Activated CD8-positive, alpha-beta T cell treated with anti-CD3 and anti-CD28 coated beads, Interleukin-2, amount 10 ng/mL, durations not matched to agents 7 days and 5 days (primary cell): ENCODE data around the gene PPM1B. TPM values are rescaled to one million over a fixed set of nuclear protein-coding genes. Genes with fewer than 3 reads are reported as not detected.
"Not testable (repeated sequence)": the region's sequence is repeated elsewhere in the genome, so short reads cannot be mapped to it uniquely, and the experiment has no call there.

Experiments used
- ATAC-seq: fragments of 150-1000 bp; cut with Tn5 transposase; one replicate; pipeline ENCODE4 v1.10.0; 2021; ENCODE audit warnings: moderate library complexity
- CTCF ChIA-PET: fragments of 350-600 bp; sonication (Branson Sonifier 250); formaldehyde crosslinking; loops from one replicate; lab custom pipeline; 2021; ENCODE audit warnings: antibody characterized with exemption; lab: Charles Lee
- POLR2A ChIA-PET: fragments of 350-600 bp; sonication (Branson Sonifier 250); formaldehyde crosslinking; loops from one replicate; lab custom pipeline; 2021; ENCODE audit warnings: antibody characterized with exemption; lab: Charles Lee
- DNase-seq: peaks from one replicate; pipeline ENCODE4 v3.0.0-alpha.2; 2020
- H3K27ac Mint-ChIP-seq: one replicate; pipeline ENCODE4 v1.8.0; 2021; ENCODE audit warnings: mild to moderate bottlenecking, mixed read lengths
- H3K27me3 Mint-ChIP-seq: one replicate; pipeline ENCODE4 v1.8.0; 2021; ENCODE audit warnings: low read depth, mixed read lengths
- H3K36me3 Mint-ChIP-seq: one replicate; pipeline ENCODE4 v1.8.0; 2021; ENCODE audit warnings: low read depth, mixed read lengths
- H3K4me1 Mint-ChIP-seq: one replicate; pipeline ENCODE4 v1.8.0; 2021; ENCODE audit warnings: low read depth, mixed read lengths
- H3K4me3 Mint-ChIP-seq: one replicate; pipeline ENCODE4 v1.8.0; 2021; ENCODE audit warnings: mild to moderate bottlenecking, mixed read lengths
- H3K9me3 Mint-ChIP-seq: one replicate; pipeline ENCODE4 v1.8.0; 2022; ENCODE audit warnings: mixed read lengths; ENCODE audit not compliant: insufficient read depth
- total RNA-seq, 2 experiments: library from RNA; stranded (reverse); gene quantifications; one replicate each; pipeline ENCODE4 v1.2.3, GENCODE V29; 2021

The PPM1B gene
- total RNA-seq, 2 experiments from 2014 or later = 48.6 to 50.3 TPM

- no peak overlapping the region for H3K27ac Mint-ChIP-seq
- H3K36me3 Mint-ChIP-seq = peaks cover 9% of the 10 kb centered on the region
- POLR2A ChIA-PET = no interaction called here
- DNase-seq (no peak), ATAC-seq (no peak)
- peaks cover 8% of the 10 kb centered on the region for H3K4me1 Mint-ChIP-seq
- CTCF ChIA-PET = no interaction called here
- no peaks in the 10 kb centered on the region for H3K27me3 Mint-ChIP-seq
- H3K9me3 Mint-ChIP-seq = no peaks in the 10 kb centered on the region
- no peak overlapping the region for H3K4me3 Mint-ChIP-seq
Measured at GRCh38 chr2:44164617-44165016, 4.1 kb upstream of the PPM1B start.

- peaks cover 15% of the 10 kb centered on the region for H3K36me3 Mint-ChIP-seq
- DNase-seq (no peak), ATAC-seq (no peak)
- CTCF ChIA-PET = no interaction called here
- H3K4me3 Mint-ChIP-seq = no peak overlapping the region
- no peak overlapping the region for H3K27ac Mint-ChIP-seq
- no peaks in the 10 kb centered on the region for H3K9me3 Mint-ChIP-seq
- no peaks in the 10 kb centered on the region for H3K27me3 Mint-ChIP-seq
- POLR2A ChIA-PET = no interaction called here
- H3K4me1 Mint-ChIP-seq = peaks cover 12% of the 10 kb centered on the region
Measured at GRCh38 chr2:44166096-44166495, 2.6 kb upstream of the PPM1B start.

GRCh38 chr2:44167311-44167907 is 1.3 kb upstream of the PPM1B start:
- Mint-ChIP-seq H3K4me1 (peaks cover 17% of the 10 kb centered on the region), H3K27ac (peak overlapping the region; percentile 98), H3K27me3 (no peaks in the 10 kb centered on the region), H3K9me3 (no peaks in the 10 kb centered on the region), H3K4me3 (peak overlapping the region; percentile 96), H3K36me3 (peaks cover 18% of the 10 kb centered on the region)
- ATAC-seq (no peak), DNase-seq (no peak)
- ChIA-PET CTCF (no interaction called here), POLR2A (interaction anchor here (1.1 to 1.5 kb wide), 5 partner anchors 12 to 194 kb away, joined by 3 to 10 read pairs (median 4); partner anchors contain the start of genes CAMKMT and PREPL)

- H3K36me3 Mint-ChIP-seq = peaks cover 23% of the 10 kb centered on the region
- DNase-seq (peak; percentile 99), ATAC-seq (peak; percentile 88)
- CTCF ChIA-PET = interaction anchor here (1.4 kb wide), 1 partner anchor 9 kb away, joined by 3 read pairs; no protein-coding TSS in a partner anchor
- no peaks in the 10 kb centered on the region for H3K9me3 Mint-ChIP-seq
- H3K27ac Mint-ChIP-seq = peak overlapping the region; percentile 98
- POLR2A ChIA-PET = interaction anchor here (0.6 to 1.5 kb wide), 12 partner anchors 10 to 572 kb away, joined by 3 to 10 read pairs (median 3); partner anchors contain the start of genes CAMKMT, PREPL and THADA
- H3K27me3 Mint-ChIP-seq = no peaks in the 10 kb centered on the region
- peak overlapping the region; percentile 96 for H3K4me3 Mint-ChIP-seq
- peaks cover 23% of the 10 kb centered on the region for H3K4me1 Mint-ChIP-seq
Measured at GRCh38 chr2:44167908-44168680, 581 bp upstream of the PPM1B start.

GRCh38 chr2:44169155-44169898 is 652 bp downstream of the PPM1B start:
- POLR2A ChIA-PET = interaction anchor here (0.9 to 1.5 kb wide), 5 partner anchors 16 to 192 kb away, joined by 3 to 10 read pairs (median 5); partner anchors contain the start of genes CAMKMT and PREPL
- Mint-ChIP-seq H3K9me3 (no peaks in the 10 kb centered on the region), H3K36me3 (peaks cover 25% of the 10 kb centered on the region), H3K4me3 (peak overlapping the region; percentile 96), H3K4me1 (peaks cover 29% of the 10 kb centered on the region), H3K27ac (peak overlapping the region; percentile 98), H3K27me3 (no peaks in the 10 kb centered on the region)
- ATAC-seq (peak; percentile 6), DNase-seq (peak; percentile 70)
- CTCF ChIA-PET = interaction anchor here (0.8 to 2.4 kb wide), 7 partner anchors 10 to 310 kb away, joined by 3 to 6 read pairs (median 4); no protein-coding TSS in a partner anchor

- H3K4me1 Mint-ChIP-seq = peaks cover 38% of the 10 kb centered on the region
- CTCF ChIA-PET = interaction anchor here (0.8 to 2.4 kb wide), 6 partner anchors 11 to 309 kb away, joined by 3 to 6 read pairs (median 4); no protein-coding TSS in a partner anchor
- H3K4me3 Mint-ChIP-seq = peak overlapping the region; percentile 96
- peak overlapping the region; percentile 98 for H3K27ac Mint-ChIP-seq
- peaks cover 26% of the 10 kb centered on the region for H3K36me3 Mint-ChIP-seq
- no peak for ATAC-seq
- H3K27me3 Mint-ChIP-seq = no peaks in the 10 kb centered on the region
- POLR2A ChIA-PET = interaction anchor here (0.6 to 1.4 kb wide), 4 partner anchors 15 to 189 kb away, joined by 3 to 5 read pairs (median 4); no protein-coding TSS in a partner anchor
- no peaks in the 10 kb centered on the region for H3K9me3 Mint-ChIP-seq
- no peak for DNase-seq
Measured at GRCh38 chr2:44170311-44170717, 1.6 kb downstream of the PPM1B start.

GRCh38 chr2:44171018-44171417 is 2.3 kb downstream of the PPM1B start:
- H3K36me3 Mint-ChIP-seq = peaks cover 31% of the 10 kb centered on the region
- peak overlapping the region; percentile 96 for H3K4me3 Mint-ChIP-seq
- ATAC-seq (no peak), DNase-seq (no peak)
- ChIA-PET CTCF (interaction anchor here (1.0 to 2.4 kb wide), 5 partner anchors 10 to 309 kb away, joined by 3 to 6 read pairs (median 4); no protein-coding TSS in a partner anchor), POLR2A (interaction anchor here (0.6 kb wide), 2 partner anchors 12 to 188 kb away, joined by 3 to 5 read pairs; no protein-coding TSS in a partner anchor)
- no peaks in the 10 kb centered on the region for H3K9me3 Mint-ChIP-seq
- H3K4me1 Mint-ChIP-seq = peaks cover 45% of the 10 kb centered on the region
- peak overlapping the region; percentile 41 for H3K27ac Mint-ChIP-seq
- no peaks in the 10 kb centered on the region for H3K27me3 Mint-ChIP-seq

- Mint-ChIP-seq H3K4me1 (peaks cover 49% of the 10 kb centered on the region), H3K4me3 (peak overlapping the region; percentile 96), H3K36me3 (peaks cover 31% of the 10 kb centered on the region)
- not testable (repeated sequence) for DNase-seq, ATAC-seq, H3K27me3 Mint-ChIP-seq, H3K27ac Mint-ChIP-seq, H3K9me3 Mint-ChIP-seq
- CTCF ChIA-PET = interaction anchor here (1.0 to 2.4 kb wide), 5 partner anchors 10 to 308 kb away, joined by 3 to 6 read pairs (median 4); no protein-coding TSS in a partner anchor
- POLR2A ChIA-PET = interaction anchor here (0.6 kb wide), 1 partner anchor 12 kb away, joined by 5 read pairs; no protein-coding TSS in a partner anchor
Measured at GRCh38 chr2:44171442-44171841, 2.8 kb downstream of the PPM1B start.

- DNase-seq (no peak), ATAC-seq (no peak)
- no peaks in the 10 kb centered on the region for H3K27me3 Mint-ChIP-seq
- H3K4me1 Mint-ChIP-seq = peaks cover 48% of the 10 kb centered on the region
- ChIA-PET POLR2A (no interaction called here), CTCF (interaction anchor here (1.0 kb wide), 1 partner anchor 9 kb away, joined by 3 read pairs; no protein-coding TSS in a partner anchor)
- no peak overlapping the region for H3K27ac Mint-ChIP-seq
- H3K4me3 Mint-ChIP-seq = no peak overlapping the region
- H3K36me3 Mint-ChIP-seq = peaks cover 32% of the 10 kb centered on the region
- H3K9me3 Mint-ChIP-seq = no peaks in the 10 kb centered on the region
Measured at GRCh38 chr2:44172576-44172975, 3.9 kb downstream of the PPM1B start.

GRCh38 chr2:44178950-44179349 is 10.3 kb downstream of the PPM1B start:
- Mint-ChIP-seq H3K4me3 (no peak overlapping the region), H3K4me1 (peaks cover 49% of the 10 kb centered on the region), H3K36me3 (peaks cover 47% of the 10 kb centered on the region), H3K27ac (no peak overlapping the region), H3K9me3 (no peaks in the 10 kb centered on the region), H3K27me3 (no peaks in the 10 kb centered on the region)
- CTCF ChIA-PET = no interaction called here
- no peak for DNase-seq
- POLR2A ChIA-PET = no interaction called here
- ATAC-seq = no peak

GRCh38 chr2:44181648-44182047 is 13.0 kb downstream of the PPM1B start:
- H3K27ac Mint-ChIP-seq = no peak overlapping the region
- peaks cover 45% of the 10 kb centered on the region for H3K4me1 Mint-ChIP-seq
- ChIA-PET CTCF (interaction anchor here (0.6 to 1.9 kb wide), 5 partner anchors 10 to 93 kb away, joined by 3 to 6 read pairs (median 3); no protein-coding TSS in a partner anchor), POLR2A (interaction anchor here (1.2 kb wide), 1 partner anchor 14 kb away, joined by 6 read pairs; no protein-coding TSS in a partner anchor)
- H3K27me3 Mint-ChIP-seq = no peaks in the 10 kb centered on the region
- H3K36me3 Mint-ChIP-seq = peaks cover 41% of the 10 kb centered on the region
- no peak for ATAC-seq
- no peaks in the 10 kb centered on the region for H3K9me3 Mint-ChIP-seq
- DNase-seq = no peak
- H3K4me3 Mint-ChIP-seq = no peak overlapping the region
